GM12878 (cell line): Measurements from ENCODE around the gene GRIK4. TPM values are rescaled to one million over a fixed set of nuclear protein-coding genes. Genes with fewer than 3 reads are reported as not detected.

Experiments
- ATF2 ChIP-seq: IDR thresholded peaks from 2 replicates; pipeline ENCODE4 v1.6.1; 2012; ENCODE audit warnings: low read length, inconsistent platforms
- BCLAF1 ChIP-seq: fragments of 450-650 bp; IDR thresholded peaks from 2 replicates; pipeline ENCODE4 v1.6.1; 2017; ENCODE audit warnings: antibody characterized with exemption, mild to moderate bottlenecking, moderate library complexity
- FOXK2 ChIP-seq: fragments of 450-650 bp; IDR thresholded peaks from 2 replicates; pipeline ENCODE4 v1.6.1; 2017; ENCODE audit warnings: mild to moderate bottlenecking, moderate library complexity
- FOXM1 ChIP-seq: IDR thresholded peaks from 2 replicates; pipeline ENCODE4 v1.6.1; 2012; ENCODE audit warnings: low read depth, mild to moderate bottlenecking, inconsistent platforms, low read length, moderate library complexity
- LARP7 ChIP-seq: fragments of 450-650 bp; IDR thresholded peaks from 2 replicates; pipeline ENCODE4 v1.6.1; 2017; ENCODE audit warnings: mild to moderate bottlenecking
- NFIC ChIP-seq: IDR thresholded peaks from 2 replicates; pipeline ENCODE4 v1.6.1; 2012; ENCODE audit warnings: low read depth, mild to moderate bottlenecking, inconsistent platforms, low read length, moderate library complexity
- NR2C1 ChIP-seq: fragments of 450-650 bp; IDR thresholded peaks from 2 replicates; pipeline ENCODE4 v1.6.1; 2017; ENCODE audit warnings: antibody characterized with exemption, mild to moderate bottlenecking, moderate library complexity
- PAX5 ChIP-seq: IDR thresholded peaks from 2 replicates; pipeline ENCODE4 v1.6.1; 2011; ENCODE audit warnings: low read depth, low read length, borderline replicate concordance
- POLR2AphosphoS5 ChIP-seq: IDR thresholded peaks from 2 replicates; pipeline ENCODE4 v1.6.1; 2011; ENCODE audit warnings: mild to moderate bottlenecking, low read length, inconsistent platforms
- RFX5 ChIP-seq: IDR thresholded peaks from 2 replicates; pipeline ENCODE4 v1.6.1; 2011; ENCODE audit warnings: low read depth, low read length, improper control_type of control experiment
- RUNX3 ChIP-seq: IDR thresholded peaks from 2 replicates; pipeline ENCODE4 v1.6.1; 2012; ENCODE audit warnings: low read length, inconsistent platforms
- SMAD5 ChIP-seq: IDR thresholded peaks from 2 replicates; pipeline ENCODE4 v1.6.1; 2016; ENCODE audit warnings: antibody characterized with exemption, low read depth
- SMARCA5 ChIP-seq: fragments of 450-650 bp; IDR thresholded peaks from 2 replicates; pipeline ENCODE4 v1.6.1; 2017; ENCODE audit warnings: mild to moderate bottlenecking
- STAT1 ChIP-seq: fragments of 450-650 bp; conservative IDR thresholded peaks from 2 replicates; pipeline ENCODE4 v1.6.1; 2014; ENCODE audit warnings: antibody characterized with exemption, mild to moderate bottlenecking
- TCF12 ChIP-seq: IDR thresholded peaks from 2 replicates; pipeline ENCODE4 v1.6.1; 2011; ENCODE audit warnings: low read depth, mild to moderate bottlenecking, low read length
- ZBTB33 ChIP-seq: fragments of 450-650 bp; IDR thresholded peaks from 2 replicates; pipeline ENCODE4 v1.6.1; 2017; ENCODE audit warnings: mild to moderate bottlenecking
- ZNF207 ChIP-seq: fragments of 450-650 bp; IDR thresholded peaks from 2 replicates; pipeline ENCODE4 v1.6.1; 2014; ENCODE audit warnings: antibody characterized with exemption, mild to moderate bottlenecking, borderline replicate concordance
- polyA plus RNA-seq, 11 experiments: library from polyadenylated mRNA; depleted of rRNA in 4 of 11; unstranded in 6 of 11; stranded (reverse) in 5 of 11; fragments of >200 nt; fragmentation: Nextera tagmentation in 4 of 11; fragmentation: Illumina TruSeq in 1 of 11; extraction: Ambion mirVana in 4 of 11; extraction: Trizol in 1 of 11; gene quantifications; 1 replicate in 1 of 11; 2 replicates in 10 of 11; pipeline versions ENCODE4 v1.2.1 to v1.2.3, GENCODE V29; 2011 to 2016; ENCODE audit warnings: inconsistent platforms in 2 of 11, missing spikeins in 2 of 11, low read depth in 1 of 11
- total RNA-seq, 4 experiments: library from RNA; depleted of rRNA in 3 of 4; stranded (reverse); fragments of >200 nt in 3 of 4; fragmentation: Illumina TruSeq in 1 of 4; extraction: Trizol in 1 of 4; gene quantifications; 2 replicates each; pipeline versions ENCODE4 v1.2.1 to v1.2.3, GENCODE V29; 2013 to 2021

Gene GRIK4
- total and polyA plus RNA-seq, 10 of the 15 experiments (the other 5 are each of a cell fraction or from before 2014, with no cell fraction given), result 0.33 to 3.6 (median 0.72) TPM

- 0 out of 2 replicates have a peak, but pooled peaks have one; percentile 24 for TF ChIP-seq FOXM1
- TF ChIP-seq FOXK2, result no peak
- no peak for TF ChIP-seq ZBTB33
- TF ChIP-seq ZNF207, result no peak
- peak; percentile 55 for TF ChIP-seq RUNX3
- TF ChIP-seq SMARCA5, result no peak
- no peak for TF ChIP-seq SMAD5
- TF ChIP-seq POLR2AphosphoS5, result no peak
- no peak for TF ChIP-seq BCLAF1
- TF ChIP-seq NFIC, result peak; percentile 32; the same call in 1 of the 2 replicates
- TF ChIP-seq PAX5, result peak; percentile 10; the same call in 1 of the 2 replicates
- TF ChIP-seq RFX5, result no peak
- TF ChIP-seq LARP7, result no peak
- no peak for TF ChIP-seq STAT1
- TF ChIP-seq NR2C1, result no peak
- TF ChIP-seq ATF2, result no peak
- no peak for TF ChIP-seq TCF12
Observed at GRCh38 chr11:120723751-120724150, 212.2 kb downstream of the GRIK4 start (continued).
